ENCODE data around the gene KIAA0930. TPM values are rescaled to one million over a fixed set of nuclear protein-coding genes. Genes with fewer than 3 reads are reported as not detected.
A peak's percentile ranks its signal among the peaks of the same experiment; 100 is the strongest.

Gene KIAA0930
- total RNA-seq, 1 donor from 2014 or later, result 107 TPM

GRCh38 chr22:45239681-45240051 lies 1.0 kb downstream of the KIAA0930 start:
- FAIRE-seq (no peak), DNase-seq (ENCODE audit: low read depth) (no peak)
- Mint-ChIP-seq H3K27ac (ENCODE audit: unreplicated experiment) (no peak overlapping the region), H3K27me3 (ENCODE audit: low read depth, unreplicated experiment) (no peaks in the 10 kb centered on the region), H3K36me3 (ENCODE audit: low read depth, unreplicated experiment) (peaks cover 6% of the 10 kb centered on the region), H3K4me3 (ENCODE audit: unreplicated experiment) (peak overlapping the region; percentile 96), H3K4me1 (ENCODE audit: low read depth, unreplicated experiment) (peaks cover 13% of the 10 kb centered on the region), H3K9me3 (ENCODE audit: unreplicated experiment) (no peaks in the 10 kb centered on the region)
- Histone ChIP-seq H3K4me1 (ENCODE audit: insufficient read depth, low read length) (peaks cover 10% of the 10 kb centered on the region), H3K79me2 (ENCODE audit: insufficient read depth, low read length) (peaks cover 20% of the 10 kb centered on the region), H3K36me3 (ENCODE audit: insufficient read depth, low read length) (no peaks in the 10 kb centered on the region), H3K27ac (ENCODE audit: low read depth, low read length) (no peak overlapping the region), H3K4me2 (ENCODE audit: low read length) (peak overlapping the region; percentile 99), H3K9ac (ENCODE audit: low read length) (peak overlapping the region; percentile 81), H3K27me3 (ENCODE audit: insufficient read depth, low read length) (no peaks in the 10 kb centered on the region), H3K4me3 (ENCODE audit: insufficient read depth, low read depth, low read length) (peak overlapping the region; percentile 71), H2AFZ (ENCODE audit: low read depth, low read length) (peak overlapping the region; percentile 60), H3K9me3 (ENCODE audit: insufficient read depth, low read depth, low read length) (no peaks in the 10 kb centered on the region), H4K20me1 (ENCODE audit: insufficient read depth, low read length) (peaks cover 52% of the 10 kb centered on the region)
- TF ChIP-seq EZH2 (IDR thresholded peaks at IDR 0.05; ENCODE audit: insufficient read depth, low read length), result no peak
- TF ChIP-seq CTCF (IDR thresholded peaks at IDR 0.05; ENCODE audit: insufficient read depth, low read depth, low read length), result no peak

GRCh38 chr22:45238957-45239680 lies 1.6 kb downstream of the KIAA0930 start:
- Histone ChIP-seq H4K20me1 (ENCODE audit: insufficient read depth, low read length) (peaks cover 57% of the 10 kb centered on the region), H2AFZ (ENCODE audit: low read depth, low read length) (no peak overlapping the region)
- H3K36me3 Mint-ChIP-seq (ENCODE audit: low read depth, unreplicated experiment), result peaks cover 7% of the 10 kb centered on the region

More at GRCh38 chr22:45238957-45239680, 1.6 kb downstream of the KIAA0930 start:
- no peak overlapping the region for H3K27ac ChIP-seq (ENCODE audit: low read depth, low read length)
- H3K9me3 ChIP-seq (ENCODE audit: insufficient read depth, low read depth, low read length), result no peaks in the 10 kb centered on the region
- FAIRE-seq (no peak), DNase-seq (ENCODE audit: low read depth) (no peak)
- Mint-ChIP-seq H3K9me3 (ENCODE audit: unreplicated experiment) (no peaks in the 10 kb centered on the region), H3K4me3 (ENCODE audit: unreplicated experiment) (peak overlapping the region; percentile 96), H3K27ac (ENCODE audit: unreplicated experiment) (peak overlapping the region; percentile 44), H3K27me3 (ENCODE audit: low read depth, unreplicated experiment) (no peaks in the 10 kb centered on the region), H3K4me1 (ENCODE audit: low read depth, unreplicated experiment) (peaks cover 13% of the 10 kb centered on the region)
- peaks cover 22% of the 10 kb centered on the region for H3K79me2 ChIP-seq (ENCODE audit: insufficient read depth, low read length)
- TF ChIP-seq CTCF (IDR thresholded peaks at IDR 0.05; ENCODE audit: insufficient read depth, low read depth, low read length) (no peak), EZH2 (IDR thresholded peaks at IDR 0.05; ENCODE audit: insufficient read depth, low read length) (no peak)
- H3K9ac ChIP-seq (ENCODE audit: low read length), result peak overlapping the region; percentile 81
- peak overlapping the region; percentile 99 for H3K4me2 ChIP-seq (ENCODE audit: low read length)
- peaks cover 10% of the 10 kb centered on the region for H3K4me1 ChIP-seq (ENCODE audit: insufficient read depth, low read length)
- H3K4me3 ChIP-seq (ENCODE audit: insufficient read depth, low read depth, low read length), result no peak overlapping the region
- no peaks in the 10 kb centered on the region for H3K27me3 ChIP-seq (ENCODE audit: insufficient read depth, low read length)
- H3K36me3 ChIP-seq (ENCODE audit: insufficient read depth, low read length), result no peaks in the 10 kb centered on the region

Data from astrocyte (in vitro differentiated cells and primary cell).